HepG2 (cell line): ENCODE results near the gene HOXC5. TPM values are rescaled to one million over a fixed set of nuclear protein-coding genes. Genes with fewer than 3 reads are reported as not detected.

ENCODE experiments used
- ATAC-seq: fragments of 200-7000 bp; cut with Tn5 transposase; 3 replicates; pipeline ENCODE4 v1.9.1; 2020; ENCODE audit warnings: mild to moderate bottlenecking, moderate library complexity
- BruUV-seq: library from RNA; stranded (reverse); fragments of 400-500 nt; replicated peaks from 2 replicates; lab custom pipeline; 2021; lab: Mats Ljungman, UMichigan
- CTCF ChIA-PET: fragments of 300-600 bp; formaldehyde crosslinking; extraction: SDS; loops from one replicate; lab custom pipeline; 2021; ENCODE audit warnings: low total read pairs, inconsistent platforms, low intra/inter-chr PET ratio; lab: Yijun Ruan, JAX
- POLR2A ChIA-PET: fragments of 350-600 bp; sonication (Branson Sonifier 250); formaldehyde crosslinking; loops from one replicate; lab custom pipeline; 2020; ENCODE audit warnings: antibody characterized with exemption, inconsistent platforms; lab: Yijun Ruan, JAX
- DNase-seq: peaks from one replicate; pipeline ENCODE4 v3.0.0-alpha.2; 2015; ENCODE audit warnings: low spot score
- FAIRE-seq: peaks from 3 replicates; lab custom pipeline; 2011; peaks lifted over from hg19 to GRCh38; lab: Jason Lieb, UNC
- H2AFZ ChIP-seq: one replicate; pipeline ENCODE4 v1.6.1; 2011; ENCODE audit warnings: low read length, inconsistent platforms
- H3K27ac ChIP-seq: fragments of 300-600 bp; 3 replicates; pipeline ENCODE4 v1.8.0; 2011; ENCODE audit warnings: mixed run types, mild to moderate bottlenecking, mixed read lengths, low read length, inconsistent platforms; ENCODE audit not compliant: insufficient read depth; ENCODE audit errors: extremely low read length
- H3K27me3 ChIP-seq, 2 experiments: fragments of 200-600 bp in 1 of 2; 2 replicates in 1 of 2; 3 replicates in 1 of 2; pipeline versions ENCODE4 v1.6.0 to v1.8.0; 2011; ENCODE audit warnings: low read length in 2 of 2, mild to moderate bottlenecking in 2 of 2, moderate library complexity in 2 of 2, inconsistent platforms in 1 of 2; ENCODE audit not compliant: insufficient read depth in 2 of 2, control insufficient read depth in 1 of 2
- H3K36me3 ChIP-seq, 2 experiments: fragments of 200-600 bp in 1 of 2; replicated peaks in 1 of 2; 2 replicates in 1 of 2; 3 replicates in 1 of 2; pipeline versions ENCODE4 v1.5.1 to v1.8.0; 2011; ENCODE audit warnings: low read length in 2 of 2, inconsistent platforms in 1 of 2; ENCODE audit not compliant: insufficient read depth in 2 of 2, control insufficient read depth in 1 of 2
- H3K4me1 ChIP-seq: 2 replicates; pipeline ENCODE4 v1.5.1; 2012; ENCODE audit warnings: low read length, inconsistent platforms; ENCODE audit not compliant: insufficient read depth
- H3K4me2 ChIP-seq: 2 replicates; pipeline ENCODE4 v1.6.0; 2011; ENCODE audit warnings: low read depth, low read length, inconsistent platforms
- H3K4me3 ChIP-seq, 3 experiments: fragments of 200-600 bp in 1 of 3; sonication (generic), shearing (Covaris generic) in 1 of 3; replicated peaks in 1 of 3; 2 replicates each; pipeline ENCODE4 v1.5.1; 2011 to 2016; ENCODE audit warnings: low read length in 3 of 3, inconsistent platforms in 2 of 3, low read depth in 2 of 3, mild to moderate bottlenecking in 2 of 3, control low read depth in 1 of 3, mixed read lengths in 1 of 3; ENCODE audit not compliant: insufficient read depth in 1 of 3
- H3K79me2 ChIP-seq: one replicate; pipeline ENCODE4 v1.6.1; 2011; ENCODE audit warnings: low read length, inconsistent platforms; ENCODE audit not compliant: insufficient read depth
- H3K9ac ChIP-seq: 2 replicates; pipeline ENCODE4 v1.6.0; 2011; ENCODE audit warnings: mild to moderate bottlenecking, low read depth, low read length, inconsistent platforms; ENCODE audit not compliant: insufficient read depth
- H3K9me3 ChIP-seq: 2 replicates; pipeline ENCODE4 v1.5.1; 2012; ENCODE audit warnings: mild to moderate bottlenecking, low read length
- H4K20me1 ChIP-seq: 2 replicates; pipeline ENCODE4 v1.6.0; 2011; ENCODE audit warnings: inconsistent platforms, mild to moderate bottlenecking, low read length, moderate library complexity; ENCODE audit not compliant: insufficient read depth
- ADNP ChIP-seq: sonication (generic); formaldehyde crosslinking; IDR thresholded peaks from 2 replicates; pipeline ENCODE4 v1.4.0; 2020; ENCODE audit warnings: missing genetic modification reagents
- ASH2L ChIP-seq: fragments of 300-600, 200-600 bp; sonication (generic); IDR thresholded peaks from 2 replicates; pipeline ENCODE4 v1.7.0; 2017; ENCODE audit warnings: low read depth, mild to moderate bottlenecking, moderate library complexity, mixed read lengths, low read length; ENCODE audit not compliant: insufficient read length
- EZH2 ChIP-seq: conservative IDR thresholded peaks from 2 replicates; pipeline ENCODE4 v1.6.1; 2012; ENCODE audit warnings: mild to moderate bottlenecking, low read depth, low read length, moderate library complexity
- FOXA1 ChIP-seq, 2 experiments: fragments of 450-650 bp in 1 of 2; sonication (generic) in 1 of 2; formaldehyde crosslinking in 1 of 2; IDR thresholded peaks; 2 replicates each; pipeline versions ENCODE4 v1.4.0 to v1.6.1; 2016 to 2020; ENCODE audit warnings: missing genetic modification reagents in 1 of 2
- MTA1 ChIP-seq: sonication (generic); formaldehyde crosslinking; IDR thresholded peaks from 2 replicates; pipeline ENCODE4 v1.4.0; 2020; ENCODE audit warnings: missing genetic modification reagents, mild to moderate bottlenecking, borderline replicate concordance
- MTF2 ChIP-seq: sonication (generic); formaldehyde crosslinking; IDR thresholded peaks from 2 replicates; pipeline ENCODE4 v1.5.0; 2020; ENCODE audit warnings: missing genetic modification reagents, borderline replicate concordance
- ZNF296 ChIP-seq: sonication (generic); formaldehyde crosslinking; conservative IDR thresholded peaks from 2 replicates; pipeline ENCODE4 v1.5.0; 2020; ENCODE audit warnings: mild to moderate bottlenecking, missing genetic modification reagents
- ZNF781 ChIP-seq: sonication (generic); formaldehyde crosslinking; IDR thresholded peaks from 2 replicates; pipeline ENCODE4 v1.5.1; 2020; ENCODE audit warnings: borderline replicate concordance, mild to moderate bottlenecking, missing genetic modification reagents; ENCODE audit errors: not compliant biosample characterization
- WGBS: methylation state at CpG from one replicate; pipeline ENCODE4 v1.1.6; 2017; ENCODE audit warnings: low lambda C conversion rate; 5-methylcytosine and 5-hydroxymethylcytosine counted together
- in situ Hi-C: cut with HindIII; loops from 2 replicates; pipeline ENCODE4 v1.10.0; 2017; ENCODE audit warnings: low pct_unique_long_range_greater_than_20kb; ENCODE audit not compliant: extremely low pct_ligation_motif_present
- intact Hi-C: fragments of 100-400 bp; cut with micrococcal nuclease; formaldehyde crosslinking; loops from one replicate; pipeline ENCODE4 v1.10.0; 2022; ENCODE audit not compliant: unreplicated experiment
- polyA plus RNA-seq, 8 experiments: library from polyadenylated mRNA; depleted of rRNA in 3 of 8; stranded (reverse) in 7 of 8; unstranded in 1 of 8; fragments of >200 nt; fragmentation: Illumina TruSeq in 4 of 8; extraction: Trizol in 4 of 8; gene quantifications; 2 replicates each; pipeline versions ENCODE4 v1.2.1 to v1.2.3, GENCODE V29; 2011 to 2016; ENCODE audit warnings: low read depth in 4 of 8, missing spikeins in 1 of 8, mixed read lengths in 1 of 8; ENCODE audit not compliant: insufficient read depth in 1 of 8
- total RNA-seq, 5 experiments: library from RNA; depleted of rRNA; stranded (reverse); fragments of >200 nt; fragmentation: Illumina TruSeq; extraction: Trizol; gene quantifications; 2 replicates each; pipeline ENCODE4 v1.2.3, GENCODE V29; 2016; ENCODE audit warnings: low read depth in 1 of 5
- TF ChIP-seq, protein P1 (sequence below), 2 experiments: IDR thresholded peaks; 2 replicates each; pipeline ENCODE4 v1.6.1; 2011 to 2012; ENCODE audit warnings: low read length in 2 of 2, borderline replicate concordance in 1 of 2, low read depth in 1 of 2, mild to moderate bottlenecking in 1 of 2, moderate library complexity in 1 of 2
- TF ChIP-seq, protein P2 (sequence below): sonication (generic); formaldehyde crosslinking; IDR thresholded peaks from 2 replicates; pipeline ENCODE4 v1.5.1; 2020; ENCODE audit warnings: mild to moderate bottlenecking, missing genetic modification reagents, moderate library complexity

The HOXC5 gene
- total and polyA plus RNA-seq, 2 of the 13 experiments (the other 11 are each of a cell fraction or from before 2014, with no cell fraction given): not detected

DNA sequence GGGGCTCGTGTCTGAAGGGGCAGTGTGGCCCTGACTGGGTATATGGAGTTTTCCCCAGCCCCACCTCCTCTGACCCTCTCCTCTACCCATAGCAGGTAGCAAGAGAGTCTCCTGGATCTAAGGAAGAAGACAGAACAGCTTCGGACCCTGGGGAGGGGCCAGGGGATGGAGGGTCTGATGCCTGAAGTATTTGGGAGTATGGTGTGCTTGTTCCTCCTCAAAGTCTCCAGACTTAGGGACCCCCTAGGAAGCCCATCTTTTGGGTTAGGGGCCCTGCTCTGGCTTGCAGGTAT, 24.6 kb upstream of the HOXC5 start (continued):
- TF ChIP-seq ZNF296 (CRISPR knock-in tag) (no peak), FOXA1 (IDR thresholded peaks at IDR 0.05) (no peak), FOXA1 (CRISPR knock-in tag; IDR thresholded peaks at IDR 0.05) (no peak), ZNF781 (CRISPR knock-in tag) (no peak), ASH2L (no peak)
- TF ChIP-seq, protein P1, sequence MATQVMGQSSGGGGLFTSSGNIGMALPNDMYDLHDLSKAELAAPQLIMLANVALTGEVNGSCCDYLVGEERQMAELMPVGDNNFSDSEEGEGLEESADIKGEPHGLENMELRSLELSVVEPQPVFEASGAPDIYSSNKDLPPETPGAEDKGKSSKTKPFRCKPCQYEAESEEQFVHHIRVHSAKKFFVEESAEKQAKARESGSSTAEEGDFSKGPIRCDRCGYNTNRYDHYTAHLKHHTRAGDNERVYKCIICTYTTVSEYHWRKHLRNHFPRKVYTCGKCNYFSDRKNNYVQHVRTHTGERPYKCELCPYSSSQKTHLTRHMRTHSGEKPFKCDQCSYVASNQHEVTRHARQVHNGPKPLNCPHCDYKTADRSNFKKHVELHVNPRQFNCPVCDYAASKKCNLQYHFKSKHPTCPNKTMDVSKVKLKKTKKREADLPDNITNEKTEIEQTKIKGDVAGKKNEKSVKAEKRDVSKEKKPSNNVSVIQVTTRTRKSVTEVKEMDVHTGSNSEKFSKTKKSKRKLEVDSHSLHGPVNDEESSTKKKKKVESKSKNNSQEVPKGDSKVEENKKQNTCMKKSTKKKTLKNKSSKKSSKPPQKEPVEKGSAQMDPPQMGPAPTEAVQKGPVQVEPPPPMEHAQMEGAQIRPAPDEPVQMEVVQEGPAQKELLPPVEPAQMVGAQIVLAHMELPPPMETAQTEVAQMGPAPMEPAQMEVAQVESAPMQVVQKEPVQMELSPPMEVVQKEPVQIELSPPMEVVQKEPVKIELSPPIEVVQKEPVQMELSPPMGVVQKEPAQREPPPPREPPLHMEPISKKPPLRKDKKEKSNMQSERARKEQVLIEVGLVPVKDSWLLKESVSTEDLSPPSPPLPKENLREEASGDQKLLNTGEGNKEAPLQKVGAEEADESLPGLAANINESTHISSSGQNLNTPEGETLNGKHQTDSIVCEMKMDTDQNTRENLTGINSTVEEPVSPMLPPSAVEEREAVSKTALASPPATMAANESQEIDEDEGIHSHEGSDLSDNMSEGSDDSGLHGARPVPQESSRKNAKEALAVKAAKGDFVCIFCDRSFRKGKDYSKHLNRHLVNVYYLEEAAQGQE (IDR thresholded peaks at IDR 0.05; ENCODE audit: borderline replicate concordance in 1 of 2, low read depth in 1 of 2, low read length in 2 of 2): no peak

DNA sequence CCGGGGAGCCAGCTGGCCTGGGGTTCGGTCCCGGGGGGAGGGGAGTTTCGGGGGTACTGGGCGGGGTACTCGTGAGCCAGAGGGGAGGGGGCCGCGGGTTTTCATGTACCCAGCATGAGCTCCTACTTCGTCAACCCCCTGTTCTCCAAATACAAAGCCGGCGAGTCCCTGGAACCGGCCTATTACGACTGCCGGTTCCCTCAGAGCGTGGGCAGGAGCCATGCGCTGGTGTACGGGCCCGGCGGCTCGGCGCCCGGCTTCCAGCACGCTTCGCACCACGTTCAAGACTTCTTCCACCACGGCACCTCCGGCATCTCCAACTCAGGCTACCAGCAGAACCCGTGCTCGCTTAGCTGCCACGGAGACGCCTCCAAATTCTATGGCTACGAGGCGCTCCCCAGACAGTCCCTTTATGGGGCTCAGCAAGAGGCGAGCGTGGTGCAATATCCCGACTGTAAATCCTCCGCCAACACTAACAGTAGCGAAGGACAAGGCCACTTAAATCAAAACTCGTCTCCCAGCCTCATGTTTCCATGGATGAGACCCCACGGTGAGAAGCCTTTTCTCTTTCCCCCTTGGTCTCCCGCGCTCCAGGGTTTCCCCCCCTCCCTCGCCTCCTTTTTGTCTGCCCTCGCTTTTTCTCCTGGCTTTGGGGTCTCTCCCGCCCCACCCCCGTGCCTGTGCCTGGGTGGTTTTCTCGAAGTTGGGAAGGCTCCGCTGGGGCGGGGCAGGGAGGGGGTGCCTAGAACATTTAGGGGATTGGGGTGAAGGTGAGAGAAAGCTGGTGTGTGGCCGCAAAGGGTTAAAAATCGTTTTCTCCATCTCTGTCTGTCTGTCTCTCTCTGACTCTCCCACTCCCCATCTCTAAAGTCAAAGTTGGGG, 23.4 kb upstream of the HOXC5 start:
- H3K79me2 ChIP-seq: no peaks in the 10 kb centered on the region
- FAIRE-seq (no peak), ATAC-seq (no peak), DNase-seq (no peak)
- H3K4me3 ChIP-seq: peak overlapping the region in 1 of 3 experiments; percentile 43; a peak in 2 of 6 replicates
- no peak overlapping the region for H2AFZ ChIP-seq
- peaks cover 30% of the 10 kb centered on the region for H3K4me1 ChIP-seq
- CTCF ChIA-PET: interaction anchor here (1.3 kb wide), 1 partner anchor 192 kb away, joined by 4 read pairs; no protein-coding TSS in a partner anchor
- peak overlapping the region; percentile 23 for H3K4me2 ChIP-seq
- no peak for TF ChIP-seq MTA1 (CRISPR knock-in tag)
- TF ChIP-seq EZH2: peak; percentile 95; the same call in 1 of the 2 replicates
- no peak for TF ChIP-seq ADNP (CRISPR knock-in tag)
- 0 out of 2 replicates have a peak, but pooled peaks have one; percentile 64 for TF ChIP-seq MTF2
- TF ChIP-seq, protein P2, sequence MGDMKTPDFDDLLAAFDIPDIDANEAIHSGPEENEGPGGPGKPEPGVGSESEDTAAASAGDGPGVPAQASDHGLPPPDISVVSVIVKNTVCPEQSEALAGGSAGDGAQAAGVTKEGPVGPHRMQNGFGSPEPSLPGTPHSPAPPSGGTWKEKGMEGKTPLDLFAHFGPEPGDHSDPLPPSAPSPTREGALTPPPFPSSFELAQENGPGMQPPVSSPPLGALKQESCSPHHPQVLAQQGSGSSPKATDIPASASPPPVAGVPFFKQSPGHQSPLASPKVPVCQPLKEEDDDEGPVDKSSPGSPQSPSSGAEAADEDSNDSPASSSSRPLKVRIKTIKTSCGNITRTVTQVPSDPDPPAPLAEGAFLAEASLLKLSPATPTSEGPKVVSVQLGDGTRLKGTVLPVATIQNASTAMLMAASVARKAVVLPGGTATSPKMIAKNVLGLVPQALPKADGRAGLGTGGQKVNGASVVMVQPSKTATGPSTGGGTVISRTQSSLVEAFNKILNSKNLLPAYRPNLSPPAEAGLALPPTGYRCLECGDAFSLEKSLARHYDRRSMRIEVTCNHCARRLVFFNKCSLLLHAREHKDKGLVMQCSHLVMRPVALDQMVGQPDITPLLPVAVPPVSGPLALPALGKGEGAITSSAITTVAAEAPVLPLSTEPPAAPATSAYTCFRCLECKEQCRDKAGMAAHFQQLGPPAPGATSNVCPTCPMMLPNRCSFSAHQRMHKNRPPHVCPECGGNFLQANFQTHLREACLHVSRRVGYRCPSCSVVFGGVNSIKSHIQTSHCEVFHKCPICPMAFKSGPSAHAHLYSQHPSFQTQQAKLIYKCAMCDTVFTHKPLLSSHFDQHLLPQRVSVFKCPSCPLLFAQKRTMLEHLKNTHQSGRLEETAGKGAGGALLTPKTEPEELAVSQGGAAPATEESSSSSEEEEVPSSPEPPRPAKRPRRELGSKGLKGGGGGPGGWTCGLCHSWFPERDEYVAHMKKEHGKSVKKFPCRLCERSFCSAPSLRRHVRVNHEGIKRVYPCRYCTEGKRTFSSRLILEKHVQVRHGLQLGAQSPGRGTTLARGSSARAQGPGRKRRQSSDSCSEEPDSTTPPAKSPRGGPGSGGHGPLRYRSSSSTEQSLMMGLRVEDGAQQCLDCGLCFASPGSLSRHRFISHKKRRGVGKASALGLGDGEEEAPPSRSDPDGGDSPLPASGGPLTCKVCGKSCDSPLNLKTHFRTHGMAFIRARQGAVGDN: 0 out of 2 replicates have a peak, but pooled peaks have one; percentile 9
- H3K27me3 ChIP-seq: peaks cover 24 to 89% of the 10 kb centered on the region in 2 experiments
- H3K9ac ChIP-seq: no peak overlapping the region
- H3K27ac ChIP-seq: no peak overlapping the region
- no peaks in the 10 kb centered on the region for H4K20me1 ChIP-seq
- WGBS: 21% methylated on average over 29 of the region's 51 CpGs
- no peaks in the 10 kb centered on the region for H3K36me3 ChIP-seq
- BruUV-seq: no TSS peak
- intact Hi-C loops (loop anchor here (10.0 kb wide), 1 partner anchor 355 kb away; the partner anchor contains the start of gene GPR84), in situ Hi-C loops (loop anchor here (10.0 kb wide), 1 partner anchor 355 kb away; the partner anchor contains the start of gene GPR84)
- no peaks in the 10 kb centered on the region for H3K9me3 ChIP-seq
- POLR2A ChIA-PET: interaction anchor here (0.6 to 1.0 kb wide), 2 partner anchors 8 to 271 kb away, joined by 3 read pairs; partner anchors contain the start of genes CBX5 and HNRNPA1
